GM19351 (cell line): Measurements from ENCODE around the gene CYTH3.
"Not testable (repeated sequence)": the region's sequence is repeated elsewhere in the genome, so short reads cannot be mapped to it uniquely, and the experiment has no call there.

ENCODE experiments used
- ATAC-seq: cut with Tn5 transposase; IDR thresholded peaks from one replicate; pipeline ENCODE4 v1.9.1; 2021; ENCODE audit warnings: mild to moderate bottlenecking, moderate library complexity; ENCODE audit not compliant: unreplicated experiment

The CYTH3 gene

GRCh38 chr7:6234384-6234783 is 38.0 kb downstream of the CYTH3 start:
- peak; percentile 57 for ATAC-seq

- ATAC-seq: peak; percentile 49
Measured at GRCh38 chr7:6232534-6232933, 39.9 kb downstream of the CYTH3 start.

- ATAC-seq: no peak
Measured at GRCh38 chr7:6232116-6232515, 40.3 kb downstream of the CYTH3 start.

- ATAC-seq: no peak
Measured at GRCh38 chr7:6231184-6231583, 41.2 kb downstream of the CYTH3 start.

GRCh38 chr7:6229284-6229683 is 43.1 kb downstream of the CYTH3 start:
- ATAC-seq: not testable (repeated sequence)

- peak; percentile 77 for ATAC-seq
Measured at GRCh38 chr7:6228361-6229229, 43.8 kb downstream of the CYTH3 start.

- ATAC-seq: no peak
Measured at GRCh38 chr7:6227294-6227846, 45.1 kb downstream of the CYTH3 start.

DNA sequence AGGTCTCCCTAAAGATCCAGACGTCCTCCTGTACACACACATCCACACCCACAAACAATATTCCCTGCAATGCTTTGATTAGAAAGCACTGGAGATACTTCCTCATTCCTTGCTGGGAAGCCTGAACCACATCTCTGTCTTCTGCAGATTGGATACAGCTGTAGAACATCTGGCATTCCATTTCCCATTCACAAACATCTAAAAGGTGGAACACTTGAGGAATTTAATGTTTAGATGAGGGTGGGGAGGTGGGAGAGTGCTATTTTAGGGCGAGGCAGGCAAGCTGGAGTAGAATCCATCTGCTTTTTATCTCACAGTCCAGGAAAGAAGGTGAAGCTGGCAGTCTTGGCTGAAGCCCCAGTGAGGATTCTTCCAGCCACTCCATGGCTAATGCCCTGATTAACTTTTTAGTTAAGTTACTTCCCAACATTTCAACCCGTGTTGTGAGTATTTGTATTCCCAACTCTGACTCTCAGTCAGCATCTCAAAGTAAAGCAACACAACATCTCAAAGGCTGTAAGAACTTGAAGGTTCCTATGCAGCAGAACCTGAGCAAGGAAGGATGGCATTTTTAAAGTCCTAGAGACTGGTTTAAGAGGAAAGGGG is 46.1 kb downstream of the CYTH3 start:
- ATAC-seq: no peak

DNA sequence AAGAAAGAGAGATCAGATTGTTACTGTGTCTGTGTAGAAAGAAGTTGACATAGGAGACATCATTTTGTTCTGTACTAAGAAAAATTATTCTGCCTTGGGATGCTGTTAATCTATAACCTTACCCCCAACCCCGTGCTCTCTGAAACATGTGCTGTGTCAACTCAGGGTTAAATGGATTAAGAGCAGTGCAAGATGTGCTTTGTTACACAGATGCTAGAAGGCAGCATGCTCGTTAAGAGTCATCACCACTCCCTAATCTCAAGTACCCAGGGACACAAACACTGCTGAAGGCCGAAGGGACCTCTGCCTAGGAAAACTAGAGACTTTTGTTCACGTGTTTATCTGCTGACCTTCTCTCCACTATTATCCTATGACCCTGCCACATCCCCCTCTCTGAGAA is 49.0 kb downstream of the CYTH3 start:
- ATAC-seq: not testable (repeated sequence)

GRCh38 chr7:6223010-6223409 is 49.4 kb downstream of the CYTH3 start:
- ATAC-seq: not testable (repeated sequence)

DNA sequence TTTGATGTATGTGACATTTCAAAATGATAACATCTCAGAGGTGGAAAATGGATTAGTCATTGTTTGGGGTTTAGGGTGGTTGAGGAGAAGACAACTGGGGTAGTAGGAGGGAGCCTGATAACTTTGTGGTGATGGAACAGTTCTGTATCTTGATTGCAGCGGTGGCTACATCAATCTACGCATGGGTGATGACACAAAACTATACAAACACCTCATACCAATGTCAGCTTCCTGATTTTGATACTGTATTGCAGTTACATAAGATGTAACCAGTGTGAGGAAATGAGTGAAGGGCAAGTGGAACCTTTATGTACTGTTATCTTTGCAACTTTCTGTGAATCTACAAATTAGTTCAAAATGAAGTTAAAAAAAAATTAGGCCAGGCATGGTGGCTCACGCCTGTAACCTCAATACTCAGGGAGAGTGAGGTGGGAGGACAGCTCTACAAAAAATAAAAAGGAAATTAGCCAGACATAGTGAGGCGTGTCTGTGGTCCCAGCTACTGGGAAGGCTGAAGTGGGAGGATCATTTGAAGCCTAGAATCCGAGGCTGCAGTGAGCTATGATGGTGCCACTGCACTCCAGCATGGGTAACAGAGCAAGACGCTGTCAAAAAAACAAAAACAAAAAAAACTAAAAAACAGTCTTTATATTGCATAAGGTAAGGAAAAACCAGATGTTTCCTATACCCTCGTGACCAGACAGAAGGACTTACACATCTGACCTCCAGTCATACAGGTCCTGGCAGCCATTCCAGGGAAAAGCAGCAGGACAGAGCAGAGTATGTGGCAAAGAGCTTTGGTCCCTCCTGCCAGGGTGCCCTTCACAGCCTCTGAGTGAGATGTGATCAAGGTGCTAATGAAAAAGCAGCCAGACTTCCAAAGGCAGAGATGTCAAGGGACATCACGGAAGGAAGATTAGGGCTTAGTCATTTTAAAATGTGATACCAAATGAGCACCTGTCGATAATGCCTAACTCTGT is 50.8 kb downstream of the CYTH3 start:
- no peak for ATAC-seq

DNA sequence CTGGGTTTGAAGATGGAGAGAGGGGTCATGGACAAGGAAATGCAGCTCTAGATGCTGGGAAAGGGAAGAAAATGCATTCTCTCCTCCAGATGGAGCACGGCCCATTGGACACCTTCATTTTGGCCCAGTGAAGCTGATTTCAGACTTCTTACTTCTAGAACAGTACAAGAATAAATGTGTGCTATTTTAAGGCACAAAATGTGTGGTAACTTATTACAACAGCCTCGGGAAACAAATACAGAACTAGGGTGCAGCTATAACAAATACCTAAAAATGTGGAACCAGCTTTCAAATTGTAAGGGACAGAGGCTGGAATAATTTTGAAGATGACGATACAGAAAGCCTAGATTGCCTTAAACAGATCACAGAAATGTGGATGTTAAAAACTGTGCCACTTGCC is 54.1 kb downstream of the CYTH3 start:
- no peak for ATAC-seq

- no peak for ATAC-seq
Measured at GRCh38 chr7:6212008-6212407, 60.4 kb downstream of the CYTH3 start.

DNA sequence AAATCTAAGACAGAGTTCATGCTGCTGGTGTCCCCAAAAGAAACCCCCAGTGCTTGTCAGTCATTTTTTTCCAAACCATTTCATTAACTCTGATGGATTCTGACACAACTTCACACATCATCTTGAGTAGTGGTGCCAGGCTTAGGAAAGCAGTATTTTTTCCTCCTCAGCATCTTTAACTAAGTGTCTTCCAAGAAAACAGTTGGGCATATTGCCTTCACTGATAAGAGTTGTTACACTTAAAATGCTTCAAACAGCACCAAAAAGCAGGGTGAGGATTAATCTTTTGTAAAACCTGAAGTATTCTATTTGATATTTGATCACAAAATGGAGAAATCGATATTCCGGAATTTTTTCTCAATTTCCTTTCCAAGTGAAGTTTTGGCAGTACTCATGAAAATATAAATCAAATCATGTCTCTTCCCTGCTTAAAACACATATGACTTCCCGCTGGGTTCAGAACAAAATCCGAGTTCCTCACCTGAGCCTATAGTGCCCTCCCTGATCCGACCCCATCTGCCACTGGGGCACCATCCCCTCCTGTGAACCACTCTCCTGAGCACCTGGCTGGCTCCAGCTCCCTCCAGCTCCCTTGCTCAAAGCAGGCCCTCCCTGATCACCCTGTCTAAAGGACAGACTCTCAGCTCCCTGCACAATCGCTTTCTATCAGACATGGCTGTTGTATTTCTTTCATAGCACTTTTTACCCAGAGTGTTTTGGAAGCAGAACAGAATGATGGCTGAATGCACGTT is 61.6 kb downstream of the CYTH3 start:
- ATAC-seq: no peak

DNA sequence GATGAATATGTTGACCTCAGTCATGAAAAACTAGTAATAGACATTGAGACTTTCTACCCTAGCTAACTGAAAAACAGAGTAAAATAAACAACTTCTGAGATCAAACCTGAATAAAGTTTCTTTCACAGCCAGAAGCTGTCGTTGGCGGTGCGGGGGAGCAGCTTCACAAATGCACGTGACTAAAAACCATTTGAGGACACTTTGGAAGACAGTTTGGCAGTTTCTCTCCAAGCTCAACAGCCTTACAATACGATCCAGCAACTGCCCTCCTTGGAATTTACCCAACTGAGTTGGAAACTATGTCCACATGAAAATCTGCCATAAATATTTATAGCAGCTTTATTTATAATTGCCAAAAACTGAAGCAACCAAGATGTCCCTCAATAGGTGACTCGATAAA is 63.1 kb downstream of the CYTH3 start:
- no peak for ATAC-seq

- ATAC-seq: no peak
Measured at GRCh38 chr7:6208573-6209328, 63.7 kb downstream of the CYTH3 start.

DNA sequence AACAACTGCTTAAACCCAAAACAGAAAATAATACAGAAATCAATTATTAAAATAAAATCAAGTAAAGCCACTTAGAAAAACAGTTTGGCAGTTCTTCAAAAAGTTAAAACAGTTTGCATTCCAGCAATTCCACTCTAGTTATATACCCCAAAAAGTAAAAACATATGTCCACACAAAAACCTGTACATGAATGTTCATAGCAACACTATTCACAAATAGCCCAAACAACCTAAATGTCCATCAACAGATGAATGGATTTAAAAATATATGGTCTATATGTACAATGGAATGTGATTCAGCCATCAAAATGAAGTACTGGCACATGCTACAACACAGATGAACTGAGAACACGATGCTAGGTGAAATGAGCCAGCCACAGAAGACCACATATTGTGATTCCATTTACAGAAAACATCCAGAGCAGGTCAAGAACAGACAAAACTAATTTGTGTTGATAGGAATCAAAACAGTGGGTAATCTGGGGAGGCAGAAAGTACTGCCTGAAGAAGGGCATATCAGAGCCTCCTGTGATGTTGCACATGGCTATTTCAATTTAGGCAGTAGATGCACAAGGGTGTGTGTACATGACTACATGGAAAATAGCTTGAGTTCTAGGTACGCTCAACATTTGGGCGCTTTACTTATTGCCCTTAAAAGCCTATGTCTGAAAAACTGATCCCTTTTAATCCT is 66.3 kb downstream of the CYTH3 start:
- ATAC-seq: no peak

DNA sequence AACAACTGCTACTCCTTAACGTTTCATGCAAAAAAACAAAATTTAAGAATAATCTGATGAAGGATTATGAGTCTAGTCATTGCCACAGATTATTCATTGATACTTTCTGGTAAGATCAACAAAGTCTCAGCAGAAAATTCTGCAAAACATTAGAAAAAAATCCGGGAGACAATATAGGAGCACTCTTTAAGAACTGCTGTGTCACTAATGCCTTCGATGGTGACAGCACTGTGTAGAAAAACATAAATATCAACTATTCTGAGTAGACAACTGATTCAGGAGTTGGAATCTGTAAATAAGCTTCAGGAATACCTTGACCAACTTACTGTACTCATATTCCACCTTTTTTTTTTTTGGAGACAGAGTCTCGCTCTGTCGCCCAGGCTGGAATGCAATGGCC is 69.0 kb downstream of the CYTH3 start:
- ATAC-seq: no peak

- no peak for ATAC-seq
Measured at GRCh38 chr7:6202117-6202516, 70.3 kb downstream of the CYTH3 start.
